CD4-positive, alpha-beta T cell treated with Interleukin-1 beta for 1 hour (primary cell): Measurements from ENCODE around the gene KRT71.
A peak's percentile ranks its signal among the peaks of the same experiment; 100 is the strongest.
"Not testable (repeated sequence)": the region's sequence is repeated elsewhere in the genome, so short reads cannot be mapped to it uniquely, and the experiment has no call there.

ENCODE experiments used
- DNase-seq, 2 donors: peaks; one replicate each; pipeline ENCODE4 v3.0.0-alpha.2; 2020 to 2022

Gene KRT71

DNA sequence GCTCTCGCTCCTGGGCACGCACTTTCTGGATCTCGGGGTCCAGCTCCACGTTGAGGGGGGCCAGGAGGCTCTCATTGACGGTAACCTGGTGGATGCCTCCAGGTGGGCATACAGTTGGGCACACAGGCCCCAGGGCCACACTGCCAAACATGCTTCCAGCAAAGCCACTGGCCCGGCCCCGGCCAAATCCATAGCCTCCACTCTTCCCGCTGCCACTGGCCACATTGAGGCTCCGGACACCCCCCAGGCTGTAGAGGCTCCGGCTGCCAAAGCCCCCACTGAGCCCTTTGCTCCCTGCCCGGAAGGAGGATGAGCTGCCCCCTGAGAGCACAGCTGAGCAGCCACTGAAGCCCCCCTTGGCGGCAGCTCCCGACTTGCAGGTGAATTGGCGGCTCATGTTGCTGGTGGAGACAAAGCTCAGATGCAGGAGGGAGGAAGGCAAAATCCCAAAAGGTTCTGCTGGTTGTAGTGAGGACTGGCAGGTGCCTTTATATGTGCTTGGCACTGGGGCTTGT, at the start of gene KRT71:
KRT71 (minus strand) TSS at position 465 of the 515 bp plus-strand sequence; CDS start at position 397, 68 bp downstream.
- no peak for DNase-seq

DNA sequence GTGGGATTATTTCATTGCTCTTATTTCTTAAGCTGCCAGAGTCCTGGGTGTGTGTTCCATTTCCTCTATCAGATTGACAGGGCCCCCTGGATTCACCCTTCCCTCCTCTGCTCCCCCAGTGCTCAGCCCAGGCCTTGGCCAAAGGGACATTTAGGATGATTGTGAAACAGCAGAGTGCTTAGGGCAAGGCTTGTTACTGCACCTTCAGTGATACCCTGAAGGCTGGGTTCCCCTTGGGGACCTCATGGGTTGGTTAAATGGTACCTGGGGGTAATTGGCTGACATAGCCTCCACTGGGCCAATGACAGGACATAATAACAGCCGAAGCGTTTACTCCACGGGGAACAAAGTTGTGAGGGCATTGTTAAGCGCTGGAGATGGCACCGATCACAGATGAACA, 49.6 kb upstream of the KRT71 start:
- no peak for DNase-seq

DNA sequence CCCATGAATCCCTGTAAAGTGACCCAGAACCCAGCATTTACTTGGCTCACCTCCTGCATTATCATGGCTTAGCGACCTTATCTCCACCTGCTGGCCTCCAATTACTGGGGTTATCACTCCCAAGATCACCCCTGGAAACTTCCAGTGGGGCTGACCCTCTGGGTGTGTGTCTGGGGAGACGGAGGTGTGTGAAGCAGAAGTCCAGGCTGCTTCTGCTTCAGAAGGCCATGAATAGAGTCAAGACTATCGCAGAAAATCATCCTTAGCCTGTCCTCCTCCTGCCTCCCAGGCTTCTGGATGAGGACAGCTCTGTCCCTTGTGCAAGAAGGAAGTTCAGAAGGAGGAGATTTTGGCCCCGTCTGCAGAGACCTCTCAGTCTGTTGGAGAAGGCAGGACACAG, 48.7 kb upstream of the KRT71 start:
- no peak for DNase-seq

DNA sequence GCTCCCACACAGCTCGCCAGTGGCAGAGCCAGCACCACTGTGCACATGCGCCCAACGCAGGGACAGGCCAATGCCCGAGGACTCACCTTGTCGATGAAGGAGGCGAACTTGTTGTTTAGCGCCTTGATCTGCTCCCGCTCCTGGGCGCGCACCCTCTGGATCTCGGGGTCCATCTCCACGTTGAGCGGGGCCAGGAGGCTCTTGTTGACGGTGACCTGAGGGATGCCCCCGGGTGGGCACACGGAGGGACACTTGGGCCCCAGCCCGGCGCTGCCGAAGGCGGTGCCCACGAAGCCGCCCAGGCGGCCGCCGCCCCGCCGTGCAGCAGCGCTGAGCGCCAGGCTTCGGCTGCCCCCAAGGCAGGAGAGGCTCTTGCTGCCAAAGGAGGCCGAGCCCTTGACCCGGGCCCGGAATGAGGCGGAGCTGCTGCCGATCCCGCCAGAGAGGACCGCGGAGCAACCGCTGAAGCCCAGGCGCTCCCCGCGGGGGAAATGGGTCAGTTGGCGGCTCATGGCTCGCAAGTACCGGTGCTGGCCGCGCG, 48.1 kb upstream of the KRT71 start, which contains the start of gene KRT72:
KRT72 (minus strand) TSS at position 523 of the 541 bp plus-strand sequence; CDS start at position 512, 11 bp downstream.
- no peak for DNase-seq

DNA sequence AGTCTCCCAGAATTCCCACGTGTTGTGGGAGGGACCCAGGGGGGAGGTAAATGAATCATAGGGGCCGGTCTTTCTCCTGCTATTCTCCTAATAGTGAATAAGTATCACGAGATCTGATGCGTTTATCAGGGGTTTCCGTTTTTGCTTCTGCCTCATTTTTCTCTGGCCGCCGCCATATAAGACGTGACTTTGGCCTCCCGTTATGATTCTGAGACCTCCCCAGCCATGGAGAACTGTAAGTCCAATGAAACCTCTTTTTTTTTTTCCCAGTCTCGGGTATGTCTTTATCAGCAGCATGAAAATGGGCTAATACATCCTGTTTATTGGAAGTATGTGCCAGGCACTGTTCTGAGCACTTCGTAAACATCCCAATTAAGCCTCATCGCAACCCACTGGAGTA, 47.5 kb upstream of the KRT71 start:
- no peak for DNase-seq

DNA sequence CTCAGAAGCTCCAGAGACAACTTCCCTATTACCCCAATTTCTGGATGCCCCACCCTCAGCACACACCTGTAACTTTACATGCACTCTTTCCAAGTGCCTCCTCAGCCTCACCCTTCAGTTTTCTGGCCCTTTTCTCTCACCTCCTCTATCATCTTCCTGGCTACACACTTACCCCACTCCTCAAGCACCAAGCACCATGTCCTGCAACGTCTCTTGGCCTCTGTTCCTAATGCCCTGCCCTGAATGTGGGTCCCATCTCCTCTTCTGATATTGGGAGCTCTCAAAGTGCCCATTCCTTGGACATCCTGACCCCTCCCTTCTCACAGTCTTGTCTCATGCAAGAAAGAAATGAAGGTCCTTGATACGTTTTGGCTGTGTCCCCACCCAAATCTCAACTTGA, 47.1 kb upstream of the KRT71 start:
- DNase-seq, result no peak

DNA sequence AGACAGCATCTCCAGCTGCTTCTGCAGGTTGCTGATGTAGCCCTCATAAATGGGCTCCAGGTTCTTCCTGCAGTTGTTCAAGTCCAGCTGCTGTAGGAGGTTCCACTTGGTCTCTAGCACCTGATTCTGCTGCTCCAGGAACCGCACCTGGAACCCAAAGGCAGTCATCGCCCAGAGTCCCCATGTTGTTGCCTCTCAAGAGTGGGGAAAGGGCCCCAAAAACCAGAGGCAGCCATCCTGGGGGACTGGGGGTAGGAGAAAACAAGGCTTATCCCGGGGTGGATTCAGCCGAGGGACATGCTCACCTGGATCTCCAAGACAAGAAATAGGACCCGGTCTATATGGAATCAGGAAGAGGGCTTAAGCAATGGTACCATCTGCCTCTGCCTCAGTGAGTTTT, 46.0 kb upstream of the KRT71 start:
- no peak for DNase-seq

DNA sequence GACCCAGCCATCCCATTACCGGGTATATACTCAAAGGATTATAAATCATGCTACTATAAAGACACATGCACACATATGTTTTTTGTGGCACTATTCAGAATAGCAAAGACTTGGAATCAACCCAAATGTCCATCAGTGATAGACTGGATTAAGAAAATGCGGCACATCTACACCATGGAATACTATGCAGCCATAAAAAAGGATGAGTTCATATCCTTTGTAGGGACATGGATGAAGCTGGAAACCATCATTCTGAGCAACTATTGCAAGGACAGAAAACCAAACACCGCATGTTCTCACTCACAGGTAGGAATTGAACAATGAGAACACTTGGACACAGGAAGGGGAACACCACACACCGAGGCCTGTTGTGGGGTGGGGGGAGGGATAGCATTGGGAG, 41.3 kb upstream of the KRT71 start:
- not testable (repeated sequence) for DNase-seq

DNA sequence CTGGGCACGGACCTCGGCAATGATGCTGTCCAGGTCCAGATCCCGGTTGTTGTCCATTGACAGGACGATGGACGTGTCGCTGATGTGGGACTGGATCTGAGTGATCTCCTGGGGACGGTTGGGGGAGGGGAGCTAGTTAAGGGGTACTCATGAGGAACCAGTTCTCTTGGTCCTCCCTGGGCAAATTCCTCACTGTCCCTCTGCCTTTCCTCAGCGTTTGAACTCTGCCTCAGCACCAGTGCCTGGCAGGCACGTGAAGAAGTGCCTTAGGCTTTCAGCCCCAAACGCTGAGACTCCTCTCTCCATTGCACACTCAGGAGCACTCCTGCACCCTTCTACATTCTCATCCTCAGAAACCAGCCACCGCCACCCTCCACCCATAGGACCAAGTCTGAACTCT, 38.6 kb upstream of the KRT71 start:
- DNase-seq, result no peak

DNA sequence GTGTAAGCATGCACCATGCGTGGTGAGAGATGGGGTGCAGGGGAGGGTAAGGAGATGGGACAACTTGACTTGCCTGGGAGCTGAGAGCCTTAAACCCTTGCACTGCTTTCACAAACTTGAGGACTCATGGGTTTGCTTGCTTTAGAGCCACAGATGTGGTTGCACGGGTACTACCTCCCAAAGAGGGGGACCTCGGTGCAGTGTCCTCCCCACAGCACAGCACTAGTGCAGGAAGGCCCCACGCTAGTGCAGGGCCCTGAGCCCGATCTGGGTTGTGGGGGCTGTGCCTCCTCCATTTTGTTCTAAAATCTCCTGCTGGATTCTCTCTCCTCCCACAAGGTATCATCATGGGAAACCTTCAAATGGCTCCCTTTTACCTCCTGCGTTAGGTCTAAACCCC, 37.1 kb upstream of the KRT71 start:
- no peak for DNase-seq

DNA sequence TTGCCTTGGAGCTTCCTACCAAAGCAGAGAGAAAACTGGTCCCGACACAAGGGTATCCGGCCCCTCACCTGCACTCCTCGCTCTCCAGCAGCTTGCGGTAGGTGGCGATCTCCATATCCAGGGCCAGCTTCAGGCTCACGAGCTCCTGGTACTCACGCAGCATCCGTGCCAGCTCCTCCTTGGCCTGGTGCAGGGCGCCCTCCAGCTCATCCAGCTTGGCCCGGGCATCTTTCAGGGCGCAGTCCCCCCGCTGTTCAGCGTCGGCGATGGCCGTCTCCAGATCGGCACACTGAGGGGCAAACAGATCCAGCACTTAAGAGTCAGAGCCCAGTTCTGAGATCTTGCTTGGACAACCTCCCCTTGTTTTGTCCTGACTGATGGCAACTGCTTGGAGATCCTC, 34.6 kb upstream of the KRT71 start:
- DNase-seq, result no peak

DNA sequence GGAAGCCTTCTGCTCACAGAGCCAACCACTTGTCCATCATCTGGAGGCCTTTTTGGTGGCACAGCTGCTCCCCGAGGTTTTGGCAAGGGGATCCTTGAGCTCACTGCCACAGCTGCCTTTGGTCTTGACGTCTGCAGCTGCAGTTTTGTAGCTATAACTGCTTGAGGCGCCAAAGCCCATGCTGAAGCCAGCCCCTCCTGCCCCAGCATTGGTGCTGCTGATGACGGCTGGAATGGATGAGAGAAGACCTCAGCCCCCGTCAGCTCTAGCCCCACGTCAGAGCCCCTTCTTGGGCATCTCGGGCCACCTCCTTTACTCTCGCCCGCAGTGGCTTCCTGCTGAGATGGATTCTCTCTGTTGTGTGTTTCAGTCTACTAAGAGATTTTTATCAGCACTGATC, 33.0 kb upstream of the KRT71 start:
- peak; percentile 53 to 77 for DNase-seq

DNA sequence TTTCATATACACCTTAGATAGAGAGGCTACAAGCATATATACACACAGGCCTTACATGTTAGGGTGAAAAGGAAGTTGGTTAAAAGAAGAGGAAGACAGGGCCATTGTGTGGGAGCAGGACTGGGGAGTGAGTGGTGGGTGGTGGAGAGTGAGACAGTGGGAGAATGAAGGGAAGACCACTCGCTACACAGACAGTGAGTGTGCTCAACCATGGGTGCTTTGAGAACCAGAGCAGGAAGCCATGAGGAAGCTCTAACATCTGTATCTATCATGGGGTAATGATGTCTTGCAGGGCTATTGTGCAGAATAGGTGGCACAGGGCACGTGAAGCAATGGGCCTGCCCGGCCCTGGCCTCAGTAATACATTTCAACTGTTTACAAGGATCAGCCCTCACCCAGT, 32.1 kb upstream of the KRT71 start:
- no peak for DNase-seq

DNA sequence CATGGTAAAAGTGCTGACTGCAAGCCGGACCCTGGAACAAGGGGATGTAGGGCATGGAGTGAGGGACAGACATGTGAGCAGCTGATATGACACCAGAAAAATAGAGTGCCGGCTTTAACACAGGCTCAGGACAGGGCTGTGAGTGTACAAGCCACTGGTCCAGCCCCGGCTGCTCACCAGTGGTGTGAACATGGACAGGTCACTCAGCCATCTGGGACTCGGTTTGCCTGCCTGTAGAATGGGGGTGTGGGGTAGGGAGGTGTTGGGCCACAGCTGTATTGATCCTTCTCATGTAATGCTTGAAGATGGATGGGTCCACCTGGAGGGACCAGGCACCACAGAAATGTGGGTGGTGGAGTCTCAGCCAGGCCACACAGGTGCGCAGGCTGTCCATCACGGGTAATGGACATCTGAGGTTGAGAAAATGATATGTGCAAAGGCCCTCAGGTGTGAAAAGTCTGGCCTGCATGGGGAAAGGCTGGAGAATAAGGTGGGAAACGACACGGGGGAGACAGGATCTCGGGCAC, 31.3 kb upstream of the KRT71 start:
- no peak for DNase-seq

DNA sequence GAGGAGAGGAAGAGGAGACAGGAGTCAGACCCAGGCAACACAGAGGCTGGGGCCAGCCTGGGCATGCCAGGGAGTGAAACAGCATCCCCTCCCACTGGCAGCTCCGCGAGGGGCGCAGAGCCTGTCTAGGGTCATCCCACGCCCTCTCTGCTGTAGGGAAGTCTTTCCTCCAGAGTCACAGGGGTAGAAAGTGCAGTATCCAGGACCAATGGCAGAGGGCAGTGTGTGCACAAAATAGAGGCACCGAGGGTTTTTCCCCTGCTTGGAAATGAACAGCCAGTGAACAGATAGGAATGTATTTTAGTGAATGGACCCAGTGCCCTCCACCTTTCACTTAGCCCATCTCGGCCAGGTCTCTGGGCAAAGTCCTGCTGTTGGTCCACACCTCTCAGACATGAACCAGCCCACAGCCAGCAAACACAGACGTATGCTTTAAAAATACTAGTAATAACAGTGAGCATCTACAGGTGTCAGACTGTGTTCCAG, 30.1 kb upstream of the KRT71 start:
- DNase-seq, result peak; percentile 59 to 68

DNA sequence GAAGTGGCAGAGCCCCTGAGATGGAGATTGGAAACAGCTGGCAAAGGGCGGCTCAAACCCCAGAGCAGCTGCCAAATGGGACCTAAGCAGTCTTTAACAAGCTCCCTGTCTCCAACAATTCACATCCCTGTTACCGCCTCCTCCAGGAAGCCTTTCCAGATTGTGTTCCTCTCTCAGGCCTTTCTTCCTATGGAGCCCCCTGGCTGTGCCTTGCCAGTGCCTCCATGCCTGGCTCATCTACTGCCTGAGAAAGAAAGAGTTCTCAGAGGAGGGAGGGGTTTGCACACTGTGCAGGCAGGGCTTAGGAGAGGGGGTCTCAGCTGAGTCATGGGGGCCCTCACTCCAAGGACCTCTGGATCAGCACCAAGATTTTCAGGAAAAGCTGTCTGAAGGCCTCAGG, 29.5 kb upstream of the KRT71 start:
- DNase-seq, result no peak

DNA sequence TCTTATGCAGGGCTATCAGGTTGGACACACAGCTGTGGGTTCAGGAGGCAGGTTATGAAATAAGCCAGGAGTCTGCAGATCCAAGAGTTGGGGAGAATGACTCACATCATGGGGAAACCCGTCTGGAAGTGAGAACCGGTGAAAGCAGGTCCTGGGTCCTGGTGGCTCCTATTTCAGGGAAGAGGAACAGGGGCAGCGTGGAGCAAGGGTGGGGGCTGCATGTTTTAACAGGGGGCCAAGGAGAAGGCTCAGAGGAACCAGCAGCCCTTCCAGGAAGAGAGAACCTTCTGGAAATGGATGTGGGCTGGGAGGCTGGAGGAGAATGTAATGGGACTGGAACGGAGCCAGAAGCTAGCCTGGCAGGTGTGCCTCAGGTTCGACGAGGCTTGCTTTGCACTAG, 28.5 kb upstream of the KRT71 start:
- DNase-seq, result no peak

DNA sequence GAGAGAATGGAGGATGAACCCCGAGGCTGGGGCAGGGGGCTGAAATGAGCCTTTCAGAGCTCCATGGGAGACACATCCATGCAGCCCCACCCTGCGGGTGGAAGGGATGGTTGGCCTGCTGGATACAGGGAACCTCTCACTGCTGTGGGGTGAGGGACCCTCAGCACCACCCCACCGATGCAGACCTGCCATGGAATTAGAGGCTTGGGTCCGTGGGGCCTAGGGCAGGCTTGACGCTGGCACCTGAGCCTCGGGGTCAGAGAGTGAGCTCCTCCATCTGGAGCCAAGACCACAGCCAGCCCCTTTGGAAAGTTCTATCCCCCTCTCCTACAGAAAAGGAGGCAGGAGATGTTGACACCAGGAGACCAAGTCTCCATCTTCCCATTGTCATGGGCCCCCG, 28.1 kb upstream of the KRT71 start:
- no peak for DNase-seq

DNA sequence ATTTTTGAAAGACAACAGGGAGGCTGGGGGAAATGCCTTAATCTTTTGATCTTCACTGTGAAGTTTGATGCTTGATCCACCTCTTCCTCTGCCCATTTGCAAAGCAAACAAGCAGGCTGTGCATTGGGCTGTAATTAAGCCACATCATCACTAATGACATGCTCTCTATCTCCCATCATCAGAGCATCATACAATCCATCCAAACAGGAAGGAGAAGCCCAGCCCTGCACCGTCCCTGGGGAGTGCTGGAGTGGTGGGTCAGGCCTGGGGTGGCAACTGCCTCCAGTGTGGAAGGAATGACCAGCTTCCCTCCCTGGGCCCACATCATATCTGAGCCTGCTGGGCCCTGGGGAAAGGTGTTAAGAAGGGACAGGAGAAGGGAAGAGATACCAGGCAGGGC, 27.6 kb upstream of the KRT71 start:
- no peak for DNase-seq

DNA sequence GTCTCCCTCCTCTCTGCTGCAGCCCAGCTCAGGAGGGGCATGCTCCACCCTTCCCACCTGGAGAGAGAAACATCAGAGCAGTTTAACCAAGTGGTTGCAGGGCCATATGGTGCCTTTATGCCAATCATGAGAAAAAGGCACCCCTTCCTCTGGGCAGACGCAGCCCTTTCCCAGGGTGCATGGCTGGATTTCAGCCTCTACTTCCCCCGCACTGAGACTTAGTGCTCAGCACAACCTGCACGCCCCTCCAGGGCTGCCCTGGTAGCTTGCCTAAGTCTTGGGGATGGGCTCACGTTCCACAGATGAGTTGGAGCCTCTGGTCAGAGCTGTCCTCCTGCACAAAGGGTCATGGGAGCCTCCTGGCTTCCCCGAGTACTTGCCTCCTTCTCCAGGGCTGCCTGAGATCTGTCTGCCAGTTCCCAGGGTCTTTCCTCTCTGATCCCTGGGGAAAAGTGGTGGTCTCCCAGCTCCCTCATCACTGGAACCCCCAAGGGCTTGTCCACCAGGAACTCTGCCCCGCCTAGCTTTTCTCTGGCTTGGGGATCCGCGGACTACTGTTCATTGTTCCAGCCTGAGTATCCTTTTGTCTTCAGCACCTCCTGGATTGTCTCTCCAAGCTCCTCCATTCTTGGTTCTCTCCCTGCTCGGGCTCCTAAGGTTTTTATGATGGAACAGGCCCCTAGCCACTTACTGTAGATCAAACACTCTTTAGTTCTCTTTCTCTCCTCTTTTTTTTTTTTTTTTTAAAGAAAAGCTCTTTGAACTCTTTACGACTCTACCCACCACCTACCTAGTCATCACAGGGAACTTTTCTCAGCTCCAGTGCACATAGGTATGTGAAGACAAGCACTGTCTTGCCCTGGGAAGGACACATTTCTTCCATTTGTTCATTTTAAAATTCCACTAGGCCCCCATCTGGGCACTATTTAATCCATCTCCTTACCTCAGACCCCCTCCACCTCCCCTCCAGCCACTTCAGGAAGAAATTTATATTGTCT, 26.8 kb upstream of the KRT71 start:
- DNase-seq, result no peak

DNA sequence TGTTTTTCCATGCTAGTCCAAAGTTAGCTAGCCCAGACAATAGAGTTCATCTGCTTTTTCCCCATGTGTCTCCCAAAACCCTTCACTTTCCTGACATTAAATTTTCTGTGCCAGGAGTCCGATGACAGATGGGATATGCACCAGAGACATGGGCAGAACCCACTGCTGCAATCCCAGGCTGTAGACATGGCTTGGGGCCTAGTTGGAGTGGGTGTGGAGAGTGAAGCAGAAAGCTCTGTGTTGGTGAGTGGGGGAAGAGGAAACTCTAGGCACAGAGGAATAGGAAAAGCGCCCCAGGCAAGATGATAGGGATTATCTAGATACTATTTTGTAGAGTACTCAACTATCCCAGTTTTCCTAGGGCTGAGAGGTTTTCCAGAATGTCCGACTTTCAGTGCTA, 25.5 kb upstream of the KRT71 start:
- no peak for DNase-seq

DNA sequence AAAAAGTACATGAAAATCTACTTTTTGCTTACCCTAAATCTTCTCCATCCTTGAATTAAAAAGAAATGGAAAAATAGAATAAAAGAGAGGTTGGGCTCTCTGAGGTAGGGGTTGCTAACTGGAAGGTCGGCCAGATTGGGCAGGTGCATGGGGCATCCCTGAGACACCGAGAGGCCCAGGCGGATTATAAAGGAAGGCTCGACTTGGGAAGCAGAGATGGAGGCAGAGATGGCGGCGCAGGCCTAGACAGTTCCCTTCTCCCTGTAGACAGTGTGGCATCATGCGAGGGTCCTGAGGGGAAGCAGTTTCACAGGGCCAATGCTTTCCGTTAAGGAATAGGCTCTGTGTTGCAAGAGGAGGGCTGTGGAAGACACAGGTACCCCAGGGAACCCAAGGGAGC, 24.4 kb upstream of the KRT71 start:
- no peak for DNase-seq

DNA sequence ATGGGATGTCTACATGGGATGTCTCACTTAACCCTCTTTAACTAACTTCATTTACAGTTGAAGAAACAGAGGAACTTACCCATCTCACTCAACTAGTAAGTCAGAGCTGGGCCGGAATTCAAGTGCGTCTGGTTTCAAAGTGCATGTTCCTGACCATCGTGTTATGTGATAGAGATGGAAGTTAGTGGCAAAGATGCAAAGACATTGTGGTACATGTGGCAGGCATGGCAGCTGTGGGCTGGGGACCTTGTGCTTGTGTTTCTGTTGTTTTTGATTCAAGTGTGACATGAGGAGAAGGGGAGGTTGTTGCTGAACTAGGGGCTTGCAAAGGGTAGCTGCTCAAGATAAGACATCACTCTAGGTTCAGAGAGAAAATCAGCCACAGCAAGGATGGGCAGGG, 23.0 kb upstream of the KRT71 start:
- DNase-seq, result no peak

DNA sequence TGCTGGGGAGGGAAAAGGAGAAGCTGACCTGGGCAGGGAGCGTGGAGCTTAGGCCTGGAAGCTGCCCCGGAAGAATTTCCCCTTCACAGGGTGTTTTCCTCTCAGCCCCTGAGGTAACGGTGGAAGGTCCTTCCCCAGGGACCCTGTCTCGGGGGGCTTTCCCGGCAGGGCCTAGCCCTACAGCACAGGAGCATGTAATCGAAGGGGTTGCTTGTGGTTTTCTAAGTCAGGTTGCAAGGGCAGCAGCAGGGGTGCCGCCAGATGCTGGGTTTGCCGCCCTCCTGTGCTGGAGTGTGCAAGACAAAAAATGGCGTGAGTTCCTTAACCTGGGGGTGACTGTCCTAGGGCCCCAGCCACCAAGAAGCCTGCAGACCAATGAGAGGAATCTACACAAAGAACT, 22.3 kb upstream of the KRT71 start:
- no peak for DNase-seq
